Measurements from ENCODE around the gene RBM8A.

Gene RBM8A

DNA sequence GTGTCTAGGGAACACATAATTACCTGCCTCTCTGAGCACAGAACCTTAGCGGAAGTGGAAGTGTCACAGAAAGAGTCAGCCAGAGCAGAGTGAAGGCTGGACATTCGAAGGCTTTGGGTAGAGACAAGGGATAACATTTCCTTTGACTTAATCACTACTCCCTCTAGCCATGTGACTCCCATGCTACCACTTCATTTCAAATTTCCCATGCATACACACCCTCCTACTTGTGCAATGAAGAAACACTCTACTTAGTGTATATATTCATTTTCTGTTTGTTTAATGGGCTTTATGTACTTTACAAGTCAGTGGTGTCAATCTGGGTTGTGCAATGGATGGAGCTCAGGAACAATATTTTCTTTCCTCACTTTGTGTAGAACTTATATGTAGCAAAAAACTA lies 48.6 kb downstream of the RBM8A start:
- no peak overlapping the region for H3K27ac ChIP-seq
- TF ChIP-seq, protein P1, sequence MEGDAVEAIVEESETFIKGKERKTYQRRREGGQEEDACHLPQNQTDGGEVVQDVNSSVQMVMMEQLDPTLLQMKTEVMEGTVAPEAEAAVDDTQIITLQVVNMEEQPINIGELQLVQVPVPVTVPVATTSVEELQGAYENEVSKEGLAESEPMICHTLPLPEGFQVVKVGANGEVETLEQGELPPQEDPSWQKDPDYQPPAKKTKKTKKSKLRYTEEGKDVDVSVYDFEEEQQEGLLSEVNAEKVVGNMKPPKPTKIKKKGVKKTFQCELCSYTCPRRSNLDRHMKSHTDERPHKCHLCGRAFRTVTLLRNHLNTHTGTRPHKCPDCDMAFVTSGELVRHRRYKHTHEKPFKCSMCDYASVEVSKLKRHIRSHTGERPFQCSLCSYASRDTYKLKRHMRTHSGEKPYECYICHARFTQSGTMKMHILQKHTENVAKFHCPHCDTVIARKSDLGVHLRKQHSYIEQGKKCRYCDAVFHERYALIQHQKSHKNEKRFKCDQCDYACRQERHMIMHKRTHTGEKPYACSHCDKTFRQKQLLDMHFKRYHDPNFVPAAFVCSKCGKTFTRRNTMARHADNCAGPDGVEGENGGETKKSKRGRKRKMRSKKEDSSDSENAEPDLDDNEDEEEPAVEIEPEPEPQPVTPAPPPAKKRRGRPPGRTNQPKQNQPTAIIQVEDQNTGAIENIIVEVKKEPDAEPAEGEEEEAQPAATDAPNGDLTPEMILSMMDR (IDR thresholded peaks at IDR 0.05) = no peak
- no peak for TF ChIP-seq ZFX (IDR thresholded peaks at IDR 0.05; ENCODE audit: borderline replicate concordance)

DNA sequence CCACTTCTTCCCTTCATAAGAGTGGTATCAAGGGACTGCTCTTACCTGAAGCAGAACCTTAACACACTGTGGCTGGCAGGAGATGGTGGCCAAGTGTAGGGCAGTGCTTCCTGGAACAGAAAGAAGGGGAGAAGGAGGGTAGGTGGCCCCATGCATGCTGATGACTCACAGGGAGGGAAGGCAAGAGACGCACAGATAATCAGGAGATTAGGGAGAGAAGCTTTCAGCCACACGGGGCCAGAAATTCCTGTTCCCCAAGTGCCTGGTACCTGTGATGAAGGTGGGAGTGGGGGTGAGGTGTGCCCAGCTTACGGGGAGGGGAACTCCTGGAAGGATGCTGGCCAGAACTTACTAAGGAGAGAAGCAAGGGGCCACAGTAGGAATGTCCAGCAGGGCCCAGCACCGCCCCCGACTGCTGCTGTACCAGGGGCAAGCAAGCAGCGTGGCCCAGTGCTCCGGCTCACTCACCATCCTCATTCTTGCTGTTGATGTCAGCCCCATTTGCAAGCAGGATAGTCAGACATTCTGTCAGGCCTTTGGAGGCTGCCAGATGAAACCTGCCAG lies 49.3 kb downstream of the RBM8A start:
- H3K27ac ChIP-seq = no peak overlapping the region
- no peak for TF ChIP-seq ZFX (IDR thresholded peaks at IDR 0.05; ENCODE audit: borderline replicate concordance)
- TF ChIP-seq, protein P1 (IDR thresholded peaks at IDR 0.05) = no peak

DNA sequence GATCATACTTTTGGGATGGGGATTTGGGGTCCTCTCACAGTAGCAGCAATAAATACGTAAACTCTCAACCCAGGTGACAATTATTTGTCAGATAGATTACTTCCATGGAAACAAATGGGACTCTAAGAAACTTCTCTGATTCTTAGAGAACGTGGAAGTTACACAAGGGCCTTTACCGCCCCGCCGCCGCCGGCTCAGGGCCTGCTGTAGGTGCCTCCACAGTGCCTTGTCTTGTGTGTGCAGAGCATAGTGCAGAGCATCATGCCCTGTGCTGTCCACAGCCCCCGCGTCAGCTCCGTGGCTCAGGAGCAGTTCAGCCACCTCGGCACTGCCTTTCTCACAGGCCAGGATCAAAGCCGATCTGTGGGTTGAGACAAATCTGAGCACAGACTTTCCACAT lies 52.6 kb downstream of the RBM8A start:
- no peak for TF ChIP-seq ZFX (IDR thresholded peaks at IDR 0.05; ENCODE audit: borderline replicate concordance)
- TF ChIP-seq, protein P1 (IDR thresholded peaks at IDR 0.05) = no peak
- no peak overlapping the region for H3K27ac ChIP-seq

DNA sequence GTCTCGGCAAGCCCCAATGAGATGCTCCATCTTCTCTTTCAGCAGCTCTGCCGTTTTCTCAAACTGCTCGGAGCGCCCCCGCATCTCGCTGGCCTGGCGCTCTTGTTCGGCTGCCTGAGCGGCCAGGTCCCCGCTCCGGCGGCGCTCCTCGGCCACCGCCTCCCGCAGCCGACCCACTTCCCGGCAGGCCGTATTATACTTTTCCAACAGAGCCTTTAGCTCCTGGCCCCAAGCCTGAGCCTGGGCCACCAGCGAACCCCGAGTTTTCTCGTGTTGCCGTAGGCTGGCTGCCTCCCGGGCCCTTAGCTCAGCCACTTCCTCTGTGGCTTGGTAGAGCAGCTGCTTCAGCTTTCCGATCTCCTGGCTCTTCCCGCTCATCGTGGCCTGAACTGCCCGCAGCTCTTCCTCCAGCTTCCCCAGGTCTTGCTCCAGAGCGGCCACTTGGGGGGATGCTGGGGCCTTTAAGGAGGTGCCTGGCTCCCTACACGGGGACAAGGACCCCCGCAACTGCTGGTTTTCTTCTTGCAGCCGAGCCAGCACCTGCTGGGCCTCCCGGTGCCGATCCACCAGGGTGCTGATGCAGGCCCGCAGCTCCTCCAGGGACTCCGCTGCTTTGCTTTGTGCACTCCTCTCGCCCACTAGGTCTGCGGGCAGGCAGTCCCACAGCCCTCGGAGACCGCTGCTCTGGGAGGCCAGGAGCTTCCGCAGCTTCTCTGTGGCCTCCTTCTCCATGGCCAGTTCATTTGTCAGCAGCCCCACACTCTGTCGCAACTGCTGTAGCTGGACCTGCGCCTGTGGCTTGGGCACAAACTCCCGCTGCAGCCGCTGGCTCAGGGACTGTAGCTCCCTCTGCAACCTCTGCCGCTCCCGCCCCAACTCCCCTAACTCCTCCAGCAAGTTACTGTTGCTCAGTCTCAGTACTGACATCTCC lies 55.0 kb downstream of the RBM8A start:
- TF ChIP-seq, protein P1 (IDR thresholded peaks at IDR 0.05) = no peak
- TF ChIP-seq ZFX (IDR thresholded peaks at IDR 0.05; ENCODE audit: borderline replicate concordance) = no peak
- no peak overlapping the region for H3K27ac ChIP-seq
